ENCODE measurements around the gene AK3. TPM values are rescaled to one million over a fixed set of nuclear protein-coding genes. Genes with fewer than 3 reads are reported as not detected.
A peak's percentile ranks its signal among the peaks of the same experiment; 100 is the strongest.

AK3 gene
- total RNA-seq, 1 experiment from 2014 or later: 15.9 TPM

DNA sequence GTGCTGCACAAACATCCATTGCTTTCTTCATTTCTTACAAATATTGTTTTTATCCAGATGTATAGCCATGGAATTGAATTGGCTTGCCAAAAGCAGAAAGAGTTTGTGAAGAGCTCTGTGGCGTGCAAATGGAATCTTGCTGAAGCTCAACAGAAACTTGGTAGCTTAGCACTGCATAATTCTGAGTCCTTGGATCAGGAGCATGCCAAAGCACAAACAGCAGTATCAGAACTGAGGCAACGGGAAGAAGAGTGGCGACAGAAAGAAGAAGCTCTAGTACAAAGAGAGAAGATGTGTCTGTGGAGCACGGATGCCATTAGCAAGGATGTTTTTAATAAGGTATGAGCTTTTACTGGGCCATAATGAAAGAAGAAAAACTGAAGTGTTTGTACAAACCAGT, 56.2 kb downstream of the AK3 start:
- ChIA-PET CTCF (no interaction called here), POLR2A (no interaction called here)
- Histone ChIP-seq H3K9me3 (ENCODE audit: control insufficient read depth, insufficient read depth, low read depth, low read length) (no peaks in the 10 kb centered on the region), H3K4me1 (ENCODE audit: control insufficient read depth, insufficient read depth, low read length) (no peaks in the 10 kb centered on the region), H3K27ac (ENCODE audit: low read length) (no peak overlapping the region), H3K27me3 (ENCODE audit: control insufficient read depth, insufficient read depth, low read length) (no peaks in the 10 kb centered on the region), H3K36me3 (ENCODE audit: control insufficient read depth, insufficient read depth, low read length) (peaks cover 3% of the 10 kb centered on the region; the same call in 1 of the 2 replicates), H3K4me3 (ENCODE audit: low read depth in 2 of 2, low read length in 2 of 2) (no peak overlapping the region)
- no peak for ATAC-seq
- TF ChIP-seq POLR2AphosphoS5 (IDR thresholded peaks at IDR 0.05; ENCODE audit: low read depth, low read length): no peak
- TF ChIP-seq SIN3A (IDR thresholded peaks at IDR 0.05; ENCODE audit: borderline replicate concordance, insufficient read depth, low read depth, low read length): no peak
- no peak for TF ChIP-seq CTCF (IDR thresholded peaks at IDR 0.05)
- TF ChIP-seq, protein P1, sequence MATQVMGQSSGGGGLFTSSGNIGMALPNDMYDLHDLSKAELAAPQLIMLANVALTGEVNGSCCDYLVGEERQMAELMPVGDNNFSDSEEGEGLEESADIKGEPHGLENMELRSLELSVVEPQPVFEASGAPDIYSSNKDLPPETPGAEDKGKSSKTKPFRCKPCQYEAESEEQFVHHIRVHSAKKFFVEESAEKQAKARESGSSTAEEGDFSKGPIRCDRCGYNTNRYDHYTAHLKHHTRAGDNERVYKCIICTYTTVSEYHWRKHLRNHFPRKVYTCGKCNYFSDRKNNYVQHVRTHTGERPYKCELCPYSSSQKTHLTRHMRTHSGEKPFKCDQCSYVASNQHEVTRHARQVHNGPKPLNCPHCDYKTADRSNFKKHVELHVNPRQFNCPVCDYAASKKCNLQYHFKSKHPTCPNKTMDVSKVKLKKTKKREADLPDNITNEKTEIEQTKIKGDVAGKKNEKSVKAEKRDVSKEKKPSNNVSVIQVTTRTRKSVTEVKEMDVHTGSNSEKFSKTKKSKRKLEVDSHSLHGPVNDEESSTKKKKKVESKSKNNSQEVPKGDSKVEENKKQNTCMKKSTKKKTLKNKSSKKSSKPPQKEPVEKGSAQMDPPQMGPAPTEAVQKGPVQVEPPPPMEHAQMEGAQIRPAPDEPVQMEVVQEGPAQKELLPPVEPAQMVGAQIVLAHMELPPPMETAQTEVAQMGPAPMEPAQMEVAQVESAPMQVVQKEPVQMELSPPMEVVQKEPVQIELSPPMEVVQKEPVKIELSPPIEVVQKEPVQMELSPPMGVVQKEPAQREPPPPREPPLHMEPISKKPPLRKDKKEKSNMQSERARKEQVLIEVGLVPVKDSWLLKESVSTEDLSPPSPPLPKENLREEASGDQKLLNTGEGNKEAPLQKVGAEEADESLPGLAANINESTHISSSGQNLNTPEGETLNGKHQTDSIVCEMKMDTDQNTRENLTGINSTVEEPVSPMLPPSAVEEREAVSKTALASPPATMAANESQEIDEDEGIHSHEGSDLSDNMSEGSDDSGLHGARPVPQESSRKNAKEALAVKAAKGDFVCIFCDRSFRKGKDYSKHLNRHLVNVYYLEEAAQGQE (IDR thresholded peaks at IDR 0.05; ENCODE audit: insufficient read depth in 1 of 2, low read depth in 2 of 2, low read length in 1 of 2): no peak
- no peak for TF ChIP-seq TCF7L2 (IDR thresholded peaks at IDR 0.05; ENCODE audit: low read depth, low read length)
- intact Hi-C loops (cut with micrococcal nuclease; ENCODE audit: unreplicated experiment) (no loop called here), in situ Hi-C loops (cut with HindIII; ENCODE audit: low pct_unique_long_range_greater_than_20kb, low sequenced_read_pairs) (no loop called here)
- no TSS peak for BruUV-seq (replicated peaks)
- DNase-seq (ENCODE audit: low read depth, low spot score): no peak

- in situ Hi-C loops (cut with HindIII; ENCODE audit: low pct_unique_long_range_greater_than_20kb, low sequenced_read_pairs) (no loop called here), intact Hi-C loops (cut with micrococcal nuclease; ENCODE audit: unreplicated experiment) (no loop called here)
- Histone ChIP-seq H3K36me3 (ENCODE audit: control insufficient read depth, insufficient read depth, low read length) (peaks cover 3% of the 10 kb centered on the region; the same call in 1 of the 2 replicates), H3K27ac (ENCODE audit: low read length) (peak overlapping the region; percentile 77), H3K4me3 (ENCODE audit: low read depth in 2 of 2, low read length in 2 of 2) (peak overlapping the region; percentile 63 to 71; a peak in 3 of 4 replicates), H3K9me3 (ENCODE audit: control insufficient read depth, insufficient read depth, low read depth, low read length) (no peaks in the 10 kb centered on the region), H3K27me3 (ENCODE audit: control insufficient read depth, insufficient read depth, low read length) (no peaks in the 10 kb centered on the region), H3K4me1 (ENCODE audit: control insufficient read depth, insufficient read depth, low read length) (no peaks in the 10 kb centered on the region)
- ChIA-PET POLR2A (no interaction called here), CTCF (no interaction called here)
- ATAC-seq (no peak), DNase-seq (ENCODE audit: low read depth, low spot score) (no peak)
- TSS peak; percentile 87 for BruUV-seq (replicated peaks)
- TF ChIP-seq, protein P1 (IDR thresholded peaks at IDR 0.05; ENCODE audit: insufficient read depth in 1 of 2, low read depth in 2 of 2, low read length in 1 of 2): no peak
- TF ChIP-seq SIN3A (IDR thresholded peaks at IDR 0.05; ENCODE audit: borderline replicate concordance, insufficient read depth, low read depth, low read length) (no peak), CTCF (IDR thresholded peaks at IDR 0.05) (no peak), TCF7L2 (IDR thresholded peaks at IDR 0.05; ENCODE audit: low read depth, low read length) (no peak), POLR2AphosphoS5 (IDR thresholded peaks at IDR 0.05; ENCODE audit: low read depth, low read length) (no peak)
Observed at GRCh38 chr9:4680750-4681149, 60.3 kb downstream of the AK3 start.

Data from Panc1 (cell line).